Measurements from ENCODE around the gene HTRA1.

DNA sequence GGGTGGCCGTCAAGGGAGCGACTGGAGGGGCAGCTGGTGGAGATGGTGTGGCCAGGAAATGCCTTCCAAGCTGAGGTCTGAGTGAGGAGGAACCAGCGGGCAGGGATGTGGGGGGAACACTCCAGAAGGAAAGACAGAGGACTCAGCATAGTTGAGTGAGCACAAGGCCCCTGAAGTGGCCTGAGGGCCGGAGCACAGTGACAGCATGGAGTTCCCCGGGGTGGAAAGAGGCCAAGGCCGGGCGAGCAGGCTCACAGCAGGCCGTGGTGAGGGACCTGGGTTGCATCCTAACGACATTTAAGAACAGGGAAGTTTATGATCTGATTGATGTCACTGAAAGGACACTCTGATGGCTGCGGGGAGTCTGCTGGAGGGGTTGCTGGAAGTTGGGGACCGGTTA is 48.0 kb downstream of the HTRA1 start:
- TF ChIP-seq, protein P1, sequence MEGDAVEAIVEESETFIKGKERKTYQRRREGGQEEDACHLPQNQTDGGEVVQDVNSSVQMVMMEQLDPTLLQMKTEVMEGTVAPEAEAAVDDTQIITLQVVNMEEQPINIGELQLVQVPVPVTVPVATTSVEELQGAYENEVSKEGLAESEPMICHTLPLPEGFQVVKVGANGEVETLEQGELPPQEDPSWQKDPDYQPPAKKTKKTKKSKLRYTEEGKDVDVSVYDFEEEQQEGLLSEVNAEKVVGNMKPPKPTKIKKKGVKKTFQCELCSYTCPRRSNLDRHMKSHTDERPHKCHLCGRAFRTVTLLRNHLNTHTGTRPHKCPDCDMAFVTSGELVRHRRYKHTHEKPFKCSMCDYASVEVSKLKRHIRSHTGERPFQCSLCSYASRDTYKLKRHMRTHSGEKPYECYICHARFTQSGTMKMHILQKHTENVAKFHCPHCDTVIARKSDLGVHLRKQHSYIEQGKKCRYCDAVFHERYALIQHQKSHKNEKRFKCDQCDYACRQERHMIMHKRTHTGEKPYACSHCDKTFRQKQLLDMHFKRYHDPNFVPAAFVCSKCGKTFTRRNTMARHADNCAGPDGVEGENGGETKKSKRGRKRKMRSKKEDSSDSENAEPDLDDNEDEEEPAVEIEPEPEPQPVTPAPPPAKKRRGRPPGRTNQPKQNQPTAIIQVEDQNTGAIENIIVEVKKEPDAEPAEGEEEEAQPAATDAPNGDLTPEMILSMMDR (IDR thresholded peaks at IDR 0.05; ENCODE audit: insufficient read depth, low read length, poor library complexity, severe bottlenecking): no peak
- no peak for TF ChIP-seq EZH2phosphoT487 (conservative IDR thresholded peaks at IDR 0.05; ENCODE audit: low read length)

Data from SU-DHL-6 (cell line).